Measurements from ENCODE around the gene DCX. TPM values are rescaled to one million over a fixed set of nuclear protein-coding genes. Genes with fewer than 3 reads are reported as not detected.
"Not testable (repeated sequence)": the region's sequence is repeated elsewhere in the genome, so short reads cannot be mapped to it uniquely, and the experiment has no call there.

Gene DCX
- total RNA-seq, 2 donors from 2014 or later = not detected

- Mint-ChIP-seq H3K27me3 (no peaks in the 10 kb centered on the region), H3K36me3 (ENCODE audit: low read depth) (no peaks in the 10 kb centered on the region), H3K4me1 (no peaks in the 10 kb centered on the region), H3K27ac (no peak overlapping the region), H3K4me3 (no peak overlapping the region)
- ATAC-seq = no peak
- no peak for DNase-seq
- no peaks in the 10 kb centered on the region for H3K9me3 ChIP-seq (ENCODE audit: control insufficient read depth, low read length, poor library complexity, severe bottlenecking)
These were observed 51.2 kb downstream of the DCX start for GRCh38 chrX:111360839-111361238.

- DNase-seq (no peak), ATAC-seq (no peak)
- no peak overlapping the region for H3K4me3 Mint-ChIP-seq
- H3K4me1 Mint-ChIP-seq = no peaks in the 10 kb centered on the region
- H3K9me3 ChIP-seq (ENCODE audit: control insufficient read depth, low read length, poor library complexity, severe bottlenecking) = no peaks in the 10 kb centered on the region
- no peaks in the 10 kb centered on the region for H3K36me3 Mint-ChIP-seq (ENCODE audit: low read depth)
- no peak overlapping the region for H3K27ac Mint-ChIP-seq
- H3K27me3 Mint-ChIP-seq = no peaks in the 10 kb centered on the region
These were observed 56.4 kb downstream of the DCX start for GRCh38 chrX:111355523-111356115.

GRCh38 chrX:111354496-111354895 lies 57.5 kb downstream of the DCX start:
- no peak for DNase-seq
- no peaks in the 10 kb centered on the region for H3K9me3 ChIP-seq (ENCODE audit: control insufficient read depth, low read length, poor library complexity, severe bottlenecking)
- no peaks in the 10 kb centered on the region for H3K36me3 Mint-ChIP-seq (ENCODE audit: low read depth)
- no peaks in the 10 kb centered on the region for H3K27me3 Mint-ChIP-seq
- no peak overlapping the region for H3K27ac Mint-ChIP-seq
- no peak overlapping the region for H3K4me3 Mint-ChIP-seq
- ATAC-seq = no peak
- no peaks in the 10 kb centered on the region for H3K4me1 Mint-ChIP-seq

- Mint-ChIP-seq H3K36me3 (ENCODE audit: low read depth) (no peaks in the 10 kb centered on the region), H3K27ac (no peak overlapping the region), H3K4me1 (no peaks in the 10 kb centered on the region), H3K27me3 (no peaks in the 10 kb centered on the region), H3K4me3 (no peak overlapping the region)
- ATAC-seq = no peak
- no peak for DNase-seq
- H3K9me3 ChIP-seq (ENCODE audit: control insufficient read depth, low read length, poor library complexity, severe bottlenecking) = no peaks in the 10 kb centered on the region
These were observed 58.2 kb downstream of the DCX start for GRCh38 chrX:111353793-111354192.

- no peak overlapping the region for H3K27ac Mint-ChIP-seq
- ATAC-seq (no peak), DNase-seq (no peak)
- no peaks in the 10 kb centered on the region for H3K27me3 Mint-ChIP-seq
- no peaks in the 10 kb centered on the region for H3K36me3 Mint-ChIP-seq (ENCODE audit: low read depth)
- H3K4me3 Mint-ChIP-seq = no peak overlapping the region
- H3K9me3 ChIP-seq (ENCODE audit: control insufficient read depth, low read length, poor library complexity, severe bottlenecking) = no peaks in the 10 kb centered on the region
- no peaks in the 10 kb centered on the region for H3K4me1 Mint-ChIP-seq
These were observed 59.6 kb downstream of the DCX start for GRCh38 chrX:111352424-111352823.

GRCh38 chrX:111349934-111350333 lies 62.1 kb downstream of the DCX start:
- ATAC-seq = no peak
- Mint-ChIP-seq H3K27me3 (no peaks in the 10 kb centered on the region), H3K4me1 (no peaks in the 10 kb centered on the region), H3K4me3 (no peak overlapping the region), H3K36me3 (ENCODE audit: low read depth) (no peaks in the 10 kb centered on the region), H3K27ac (no peak overlapping the region)
- H3K9me3 ChIP-seq (ENCODE audit: control insufficient read depth, low read length, poor library complexity, severe bottlenecking) = no peaks in the 10 kb centered on the region
- DNase-seq = no peak

GRCh38 chrX:111349101-111349500 lies 62.9 kb downstream of the DCX start:
- H3K4me1 Mint-ChIP-seq = no peaks in the 10 kb centered on the region
- H3K4me3 Mint-ChIP-seq = no peak overlapping the region
- DNase-seq = no peak
- ATAC-seq = no peak
- H3K36me3 Mint-ChIP-seq (ENCODE audit: low read depth) = no peaks in the 10 kb centered on the region
- no peaks in the 10 kb centered on the region for H3K9me3 ChIP-seq (ENCODE audit: control insufficient read depth, low read length, poor library complexity, severe bottlenecking)
- H3K27ac Mint-ChIP-seq = no peak overlapping the region
- no peaks in the 10 kb centered on the region for H3K27me3 Mint-ChIP-seq

GRCh38 chrX:111348429-111348828 lies 63.6 kb downstream of the DCX start:
- Mint-ChIP-seq H3K4me1 (no peaks in the 10 kb centered on the region), H3K36me3 (ENCODE audit: low read depth) (no peaks in the 10 kb centered on the region), H3K27ac (no peak overlapping the region), H3K4me3 (no peak overlapping the region), H3K27me3 (no peaks in the 10 kb centered on the region)
- ATAC-seq = no peak
- H3K9me3 ChIP-seq (ENCODE audit: control insufficient read depth, low read length, poor library complexity, severe bottlenecking) = no peaks in the 10 kb centered on the region
- no peak for DNase-seq

GRCh38 chrX:111346150-111346549 lies 65.8 kb downstream of the DCX start:
- DNase-seq; ATAC-seq; H3K9me3 ChIP-seq (ENCODE audit: control insufficient read depth, low read length, poor library complexity, severe bottlenecking); H3K4me1 Mint-ChIP-seq; H3K4me3 Mint-ChIP-seq; H3K27me3 Mint-ChIP-seq; H3K36me3 Mint-ChIP-seq (ENCODE audit: low read depth); H3K27ac Mint-ChIP-seq: not testable (repeated sequence)

- Mint-ChIP-seq H3K27me3 (peaks cover 16% of the 10 kb centered on the region), H3K36me3 (ENCODE audit: low read depth) (no peaks in the 10 kb centered on the region), H3K4me1 (no peaks in the 10 kb centered on the region), H3K4me3 (no peak overlapping the region), H3K27ac (no peak overlapping the region)
- H3K9me3 ChIP-seq (ENCODE audit: control insufficient read depth, low read length, poor library complexity, severe bottlenecking) = no peaks in the 10 kb centered on the region
- DNase-seq = no peak
- ATAC-seq = no peak
These were observed 71.9 kb downstream of the DCX start for GRCh38 chrX:111340054-111340453.

GRCh38 chrX:111339212-111339611 lies 72.8 kb downstream of the DCX start:
- peaks cover 16% of the 10 kb centered on the region for H3K27me3 Mint-ChIP-seq
- DNase-seq = no peak
- H3K4me1 Mint-ChIP-seq = no peaks in the 10 kb centered on the region
- no peak overlapping the region for H3K27ac Mint-ChIP-seq
- H3K36me3 Mint-ChIP-seq (ENCODE audit: low read depth) = no peaks in the 10 kb centered on the region
- H3K9me3 ChIP-seq (ENCODE audit: control insufficient read depth, low read length, poor library complexity, severe bottlenecking) = no peaks in the 10 kb centered on the region
- no peak overlapping the region for H3K4me3 Mint-ChIP-seq
- ATAC-seq = no peak

GRCh38 chrX:111338095-111338698 lies 73.8 kb downstream of the DCX start:
- Mint-ChIP-seq H3K27ac (no peak overlapping the region), H3K36me3 (ENCODE audit: low read depth) (no peaks in the 10 kb centered on the region), H3K27me3 (peaks cover 16% of the 10 kb centered on the region), H3K4me3 (no peak overlapping the region), H3K4me1 (no peaks in the 10 kb centered on the region)
- H3K9me3 ChIP-seq (ENCODE audit: control insufficient read depth, low read length, poor library complexity, severe bottlenecking) = no peaks in the 10 kb centered on the region
- no peak for ATAC-seq
- DNase-seq = no peak

GRCh38 chrX:111337067-111337637 lies 74.8 kb downstream of the DCX start:
- Mint-ChIP-seq H3K27ac (no peak overlapping the region), H3K27me3 (peaks cover 16% of the 10 kb centered on the region), H3K4me3 (no peak overlapping the region), H3K36me3 (ENCODE audit: low read depth) (no peaks in the 10 kb centered on the region), H3K4me1 (no peaks in the 10 kb centered on the region)
- no peak for DNase-seq
- ATAC-seq = no peak
- H3K9me3 ChIP-seq (ENCODE audit: control insufficient read depth, low read length, poor library complexity, severe bottlenecking) = no peaks in the 10 kb centered on the region

- no peak overlapping the region for H3K4me3 Mint-ChIP-seq
- ATAC-seq (no peak), DNase-seq (no peak)
- peaks cover 13% of the 10 kb centered on the region for H3K27me3 Mint-ChIP-seq
- no peaks in the 10 kb centered on the region for H3K4me1 Mint-ChIP-seq
- no peaks in the 10 kb centered on the region for H3K36me3 Mint-ChIP-seq (ENCODE audit: low read depth)
- H3K27ac Mint-ChIP-seq = no peak overlapping the region
- H3K9me3 ChIP-seq (ENCODE audit: control insufficient read depth, low read length, poor library complexity, severe bottlenecking) = no peaks in the 10 kb centered on the region
These were observed 75.9 kb downstream of the DCX start for GRCh38 chrX:111336141-111336540.
